Endothelial cell of umbilical vein (primary cell): ENCODE data around the gene TBCD. TPM values are rescaled to one million over a fixed set of nuclear protein-coding genes. Genes with fewer than 3 reads are reported as not detected.

Source experiments
- BruUV-seq: library from RNA; stranded (reverse); fragments of 400-500 nt; replicated peaks from 2 replicates; lab custom pipeline; 2021; lab: Mats Ljungman, UMichigan
- CTCF ChIA-PET: fragments of 300-600, 350-600 bp; sonication (Branson Sonifier 250); formaldehyde crosslinking; loops from one replicate; lab custom pipeline; 2021; ENCODE audit warnings: antibody characterized with exemption, inconsistent platforms; lab: Charles Lee
- POLR2A ChIA-PET: fragments of 300-600, 350-600 bp; sonication (Branson Sonifier 250); formaldehyde crosslinking; loops from one replicate; lab custom pipeline; 2021; ENCODE audit warnings: antibody characterized with exemption, inconsistent platforms; lab: Charles Lee
- DNase-seq: peaks from one replicate; pipeline ENCODE4 v3.0.0-alpha.2; 2011; ENCODE audit warnings: low read depth, low spot score
- FAIRE-seq: peaks from 2 replicates; lab custom pipeline; 2011; peaks lifted over from hg19 to GRCh38; lab: Jason Lieb, UNC
- H2AFZ ChIP-seq: 2 replicates; pipeline ENCODE4 v1.6.0; 2012; ENCODE audit warnings: low read depth, low read length, control low read depth, inconsistent platforms
- H3K27ac ChIP-seq: 2 replicates; pipeline ENCODE4 v1.5.1; 2011; ENCODE audit warnings: low read depth, mild to moderate bottlenecking, control low read depth, low read length, moderate library complexity; ENCODE audit not compliant: insufficient read depth
- H3K27me3 ChIP-seq, 2 experiments: 2 replicates each; pipeline versions ENCODE4 v1.6.0 to v1.6.1; 2011; ENCODE audit warnings: low read length in 2 of 2, mixed read lengths in 1 of 2; ENCODE audit not compliant: control insufficient read depth in 2 of 2, insufficient read depth in 2 of 2
- H3K36me3 ChIP-seq, 2 experiments: 2 replicates in 1 of 2; 3 replicates in 1 of 2; pipeline ENCODE4 v1.5.1; 2011; ENCODE audit warnings: low read length in 2 of 2, mild to moderate bottlenecking in 1 of 2, moderate library complexity in 1 of 2; ENCODE audit not compliant: control insufficient read depth in 2 of 2, insufficient read depth in 2 of 2; ENCODE audit errors: extremely low read depth in 1 of 2
- H3K4me1 ChIP-seq: 3 replicates; pipeline ENCODE4 v1.5.1; 2011; ENCODE audit warnings: mild to moderate bottlenecking, low read length; ENCODE audit not compliant: control insufficient read depth, insufficient read depth; ENCODE audit errors: extremely low read depth
- H3K4me2 ChIP-seq: 2 replicates; pipeline ENCODE4 v1.6.1; 2011; ENCODE audit warnings: low read length, control low read depth, mixed read lengths; ENCODE audit not compliant: insufficient read depth
- H3K4me3 ChIP-seq, 3 experiments: fragments of 200-600 bp in 1 of 3; sonication (generic), shearing (Covaris generic) in 1 of 3; replicated peaks in 1 of 3; 2 replicates each; pipeline ENCODE4 v1.5.1; 2011 to 2016; ENCODE audit warnings: control low read depth in 3 of 3, low read length in 3 of 3, mild to moderate bottlenecking in 2 of 3, inconsistent platforms in 1 of 3, low read depth in 1 of 3, moderate library complexity in 1 of 3; ENCODE audit not compliant: insufficient read depth in 1 of 3
- H3K79me2 ChIP-seq: 2 replicates; pipeline ENCODE4 v1.6.0; 2012; ENCODE audit warnings: low read length, inconsistent platforms; ENCODE audit not compliant: control insufficient read depth, insufficient read depth
- H3K9ac ChIP-seq: replicated peaks from 2 replicates; pipeline ENCODE3; 2011; ENCODE audit warnings: low read length, control low read depth; ENCODE audit not compliant: insufficient read depth; ENCODE audit errors: extremely low read depth
- H3K9me1 ChIP-seq: replicated peaks from 3 replicates; pipeline ENCODE4 v1.6.0; 2011; ENCODE audit warnings: mild to moderate bottlenecking, low read length; ENCODE audit not compliant: control insufficient read depth, insufficient read depth; ENCODE audit errors: extremely low read depth
- H3K9me3 ChIP-seq: replicated peaks from 2 replicates; pipeline ENCODE4 v1.5.1; 2012; ENCODE audit warnings: low read length, inconsistent platforms; ENCODE audit not compliant: control insufficient read depth, insufficient read depth
- H4K20me1 ChIP-seq: replicated peaks from 2 replicates; pipeline ENCODE3; 2011; ENCODE audit warnings: mild to moderate bottlenecking, low read length; ENCODE audit not compliant: control insufficient read depth, insufficient read depth; ENCODE audit errors: extremely low read depth
- CTCF ChIP-seq, 2 donors: IDR thresholded peaks; 1 replicate in 1 of 2; 2 replicates in 1 of 2; pipeline ENCODE4 v1.5.1; 2011; ENCODE audit warnings: low read length in 2 of 2, mild to moderate bottlenecking in 2 of 2, moderate library complexity in 2 of 2, control low read depth in 1 of 2, inconsistent platforms in 1 of 2, low read depth in 1 of 2; ENCODE audit not compliant: insufficient read depth in 1 of 2; ENCODE audit errors: extremely low read depth in 1 of 2
- EZH2 ChIP-seq: IDR thresholded peaks from 2 replicates; pipeline ENCODE4 v1.6.1; 2012; ENCODE audit warnings: borderline replicate concordance, low read depth, mild to moderate bottlenecking, moderate library complexity, low read length, inconsistent platforms; ENCODE audit not compliant: severe bottlenecking
- FOS ChIP-seq: IDR thresholded peaks from 2 replicates; pipeline ENCODE4 v1.6.1; 2011; ENCODE audit warnings: mild to moderate bottlenecking, low read length, moderate library complexity, borderline replicate concordance; ENCODE audit not compliant: insufficient read depth
- GATA2 ChIP-seq: IDR thresholded peaks from 2 replicates; pipeline ENCODE4 v1.7.0; 2011; ENCODE audit warnings: low read depth, mild to moderate bottlenecking, moderate library complexity, mixed read lengths, low read length; ENCODE audit not compliant: insufficient read length, insufficient read depth
- JUN ChIP-seq: IDR thresholded peaks from 2 replicates; pipeline ENCODE4 v1.6.1; 2011; ENCODE audit warnings: borderline replicate concordance, low read depth; ENCODE audit not compliant: insufficient read length, insufficient read depth
- MAX ChIP-seq: IDR thresholded peaks from 2 replicates; pipeline ENCODE4 v1.6.1; 2011; ENCODE audit not compliant: insufficient read depth, insufficient read length
- MYC ChIP-seq: IDR thresholded peaks from one replicate; pipeline ENCODE4 v1.6.1; 2011; ENCODE audit warnings: mild to moderate bottlenecking, low read depth, low read length
- POLR2A ChIP-seq: IDR thresholded peaks from 2 replicates; pipeline ENCODE4 v1.6.1; 2012; ENCODE audit warnings: low read depth, mild to moderate bottlenecking, control low read depth, low read length
- POLR2AphosphoS5 ChIP-seq: IDR thresholded peaks from 2 replicates; pipeline ENCODE4 v1.6.1; 2012; ENCODE audit warnings: low read depth, mild to moderate bottlenecking, control low read depth, low read length, moderate library complexity; ENCODE audit not compliant: insufficient read depth
- dilution Hi-C: fragments of 300-500 bp; cut with MboI; formaldehyde crosslinking; loops from one replicate; pipeline ENCODE4 v1.15.0; 2019; ENCODE audit warnings: low sequenced_read_pairs; ENCODE audit not compliant: extremely low pct_ligation_motif_present
- intact Hi-C: fragments of 100-400 bp; cut with micrococcal nuclease; formaldehyde crosslinking; loops from one replicate; pipeline ENCODE4 v1.10.0; 2022
- polyA plus RNA-seq, 4 experiments: library from polyadenylated mRNA; depleted of rRNA in 3 of 4; stranded (reverse) in 3 of 4; unstranded in 1 of 4; fragments of >200 nt; gene quantifications; 2 replicates each; pipeline versions ENCODE4 v1.2.1 to v1.2.3, GENCODE V29; 2011 to 2012; ENCODE audit warnings: missing spikeins in 1 of 4
- total RNA-seq: library from RNA; stranded (reverse); gene quantifications from 2 replicates; pipeline ENCODE4 v1.2.3, GENCODE V29; 2021

TBCD gene
- total and polyA plus RNA-seq, 2 donors (not counting 3 experiments of a cell fraction or from before 2014, with no cell fraction given) = 121 to 145 TPM

GRCh38 chr17:82813299-82814051 is 61.6 kb downstream of the TBCD start:
- Histone ChIP-seq H3K27me3 (no peaks in the 10 kb centered on the region), H3K27ac (no peak overlapping the region), H3K79me2 (no peaks in the 10 kb centered on the region), H3K4me3 (no peak overlapping the region), H4K20me1 (no peaks in the 10 kb centered on the region), H3K4me2 (no peak overlapping the region), H2AFZ (no peak overlapping the region), H3K9ac (no peak overlapping the region), H3K9me1 (no peaks in the 10 kb centered on the region), H3K4me1 (no peaks in the 10 kb centered on the region), H3K9me3 (no peaks in the 10 kb centered on the region), H3K36me3 (peaks cover 0 to 4% of the 10 kb centered on the region in 2 experiments)
- no TSS peak for BruUV-seq
- intact Hi-C loops = no loop called here
- CTCF ChIA-PET = no interaction called here
- TF ChIP-seq EZH2 (no peak), FOS (no peak), GATA2 (no peak), POLR2AphosphoS5 (no peak), POLR2A (no peak), MYC (no peak), MAX (no peak), CTCF (IDR thresholded peaks at IDR 0.05; ENCODE audit: extremely low read depth in 1 of 2, insufficient read depth in 1 of 2, low read depth in 1 of 2, low read length in 2 of 2) (no peak), JUN (no peak)
- POLR2A ChIA-PET = no interaction called here
- FAIRE-seq = no peak
- DNase-seq = no peak
- dilution Hi-C loops = no loop called here
